OCI-LY7 (cell line): ENCODE measurements around the gene PHACTR3.

ENCODE experiments used
- EZH2phosphoT487 ChIP-seq: fragments of 200-600 bp; sonication (generic); IDR thresholded peaks from 2 replicates; pipeline ENCODE4 v1.6.1; 2018; ENCODE audit warnings: low read depth, borderline replicate concordance, mild to moderate bottlenecking, mixed run types, antibody characterized with exemption, low read length, moderate library complexity, mixed read lengths
- TF ChIP-seq, protein P1 (sequence below): fragments of 200-600 bp; sonication (generic); conservative IDR thresholded peaks from 2 replicates; pipeline ENCODE4 v1.5.1; 2014; ENCODE audit warnings: mild to moderate bottlenecking, antibody characterized with exemption, low read length, moderate library complexity, mixed read lengths

DNA sequence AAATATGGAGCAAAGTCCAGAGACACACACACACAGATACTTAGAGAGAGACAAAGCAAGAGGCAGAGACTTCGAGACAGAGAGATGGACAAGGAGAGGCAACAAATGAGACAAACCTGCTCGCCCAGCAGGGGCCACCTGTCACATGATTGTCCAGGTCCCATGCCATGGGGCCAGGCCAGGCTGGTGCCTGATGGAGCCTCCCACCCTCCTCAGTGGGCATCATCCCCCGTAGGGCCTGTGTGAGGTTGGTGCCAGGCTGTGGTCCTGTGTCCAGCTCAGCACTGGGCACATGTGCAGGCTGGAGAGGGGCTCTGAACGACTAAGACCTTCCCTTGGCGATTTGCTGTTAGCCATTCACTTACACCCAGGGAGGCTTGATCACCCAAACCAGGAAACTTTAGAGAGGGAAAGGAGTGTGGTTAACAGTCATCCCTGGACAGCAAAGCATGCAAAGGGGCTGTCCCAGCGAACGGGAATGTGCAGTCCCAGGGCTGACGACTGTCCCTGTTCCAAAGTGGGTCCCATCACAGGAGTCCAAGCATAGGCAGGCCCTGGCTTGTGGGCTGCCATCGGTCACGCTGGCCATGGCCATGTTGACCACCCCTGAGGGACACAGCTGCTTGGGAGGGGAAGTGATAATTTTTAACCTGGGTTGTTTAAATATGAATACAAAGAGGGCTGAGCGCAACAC, 38.4 kb upstream of the PHACTR3 start:
- TF ChIP-seq, protein P1, sequence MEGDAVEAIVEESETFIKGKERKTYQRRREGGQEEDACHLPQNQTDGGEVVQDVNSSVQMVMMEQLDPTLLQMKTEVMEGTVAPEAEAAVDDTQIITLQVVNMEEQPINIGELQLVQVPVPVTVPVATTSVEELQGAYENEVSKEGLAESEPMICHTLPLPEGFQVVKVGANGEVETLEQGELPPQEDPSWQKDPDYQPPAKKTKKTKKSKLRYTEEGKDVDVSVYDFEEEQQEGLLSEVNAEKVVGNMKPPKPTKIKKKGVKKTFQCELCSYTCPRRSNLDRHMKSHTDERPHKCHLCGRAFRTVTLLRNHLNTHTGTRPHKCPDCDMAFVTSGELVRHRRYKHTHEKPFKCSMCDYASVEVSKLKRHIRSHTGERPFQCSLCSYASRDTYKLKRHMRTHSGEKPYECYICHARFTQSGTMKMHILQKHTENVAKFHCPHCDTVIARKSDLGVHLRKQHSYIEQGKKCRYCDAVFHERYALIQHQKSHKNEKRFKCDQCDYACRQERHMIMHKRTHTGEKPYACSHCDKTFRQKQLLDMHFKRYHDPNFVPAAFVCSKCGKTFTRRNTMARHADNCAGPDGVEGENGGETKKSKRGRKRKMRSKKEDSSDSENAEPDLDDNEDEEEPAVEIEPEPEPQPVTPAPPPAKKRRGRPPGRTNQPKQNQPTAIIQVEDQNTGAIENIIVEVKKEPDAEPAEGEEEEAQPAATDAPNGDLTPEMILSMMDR: no peak
- no peak for TF ChIP-seq EZH2phosphoT487
